CD4-positive, alpha-beta T cell treated with Interleukin-21 for 1 hour (primary cell): Measurements from ENCODE around the gene DOCK4.

Experiments
- DNase-seq: peaks from one replicate; pipeline ENCODE4 v3.0.0-alpha.2; 2020

The DOCK4 gene

DNA sequence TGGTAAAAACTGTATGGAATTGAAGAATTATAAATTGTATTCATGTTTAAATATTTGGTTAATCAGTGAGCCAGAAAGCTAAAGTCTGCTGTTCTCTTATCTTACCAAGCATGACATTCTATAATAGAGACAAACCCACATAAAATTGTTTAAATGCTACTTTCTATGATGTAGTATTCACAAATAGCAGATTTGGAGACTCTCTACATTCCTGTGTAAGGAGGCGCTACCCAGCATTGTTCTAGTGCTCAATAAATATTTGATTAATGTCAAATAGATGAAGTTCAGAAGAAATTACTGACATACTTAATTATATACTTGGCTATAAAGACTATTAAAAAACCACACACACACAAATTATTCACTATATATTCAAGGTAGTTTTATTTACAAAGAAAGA is 49.8 kb downstream of the DOCK4 start:
- DNase-seq: no peak

DNA sequence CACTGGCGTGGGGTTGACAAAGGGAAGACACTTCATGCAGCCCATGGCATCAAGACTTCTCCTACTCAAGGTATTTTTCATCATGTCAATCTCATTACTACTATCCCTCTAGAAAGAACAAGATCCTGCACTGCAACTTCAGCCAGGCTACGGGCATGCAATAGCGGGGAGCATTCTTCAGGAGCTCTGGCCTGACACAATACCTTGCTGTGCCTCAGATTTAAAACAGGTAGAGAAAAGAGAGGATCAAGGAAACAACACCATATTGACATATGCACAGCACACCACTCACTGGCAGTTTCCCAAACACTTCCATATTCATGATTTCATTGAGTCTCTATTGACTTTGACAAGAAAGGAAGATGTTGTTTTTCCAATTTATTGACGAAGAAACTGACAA is 51.5 kb downstream of the DOCK4 start:
- DNase-seq: no peak

DNA sequence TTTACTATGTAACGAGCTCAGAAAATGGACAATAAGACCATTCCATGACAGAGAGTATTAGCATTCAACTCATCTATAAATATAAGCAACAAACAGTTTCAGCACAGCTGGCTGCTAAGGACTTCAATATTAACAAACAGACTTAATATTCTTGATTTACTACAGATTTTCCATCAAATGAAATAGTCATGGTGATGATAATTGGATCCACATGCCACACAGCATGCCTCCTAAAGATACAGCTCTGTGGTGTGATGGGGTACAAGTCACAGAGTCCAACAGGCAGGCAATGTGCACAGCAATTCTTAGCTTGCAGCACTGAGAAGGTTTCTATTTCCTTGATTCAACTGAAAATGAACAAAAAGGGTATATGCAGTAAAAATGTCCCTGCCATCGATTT is 54.0 kb downstream of the DOCK4 start:
- no peak for DNase-seq

DNA sequence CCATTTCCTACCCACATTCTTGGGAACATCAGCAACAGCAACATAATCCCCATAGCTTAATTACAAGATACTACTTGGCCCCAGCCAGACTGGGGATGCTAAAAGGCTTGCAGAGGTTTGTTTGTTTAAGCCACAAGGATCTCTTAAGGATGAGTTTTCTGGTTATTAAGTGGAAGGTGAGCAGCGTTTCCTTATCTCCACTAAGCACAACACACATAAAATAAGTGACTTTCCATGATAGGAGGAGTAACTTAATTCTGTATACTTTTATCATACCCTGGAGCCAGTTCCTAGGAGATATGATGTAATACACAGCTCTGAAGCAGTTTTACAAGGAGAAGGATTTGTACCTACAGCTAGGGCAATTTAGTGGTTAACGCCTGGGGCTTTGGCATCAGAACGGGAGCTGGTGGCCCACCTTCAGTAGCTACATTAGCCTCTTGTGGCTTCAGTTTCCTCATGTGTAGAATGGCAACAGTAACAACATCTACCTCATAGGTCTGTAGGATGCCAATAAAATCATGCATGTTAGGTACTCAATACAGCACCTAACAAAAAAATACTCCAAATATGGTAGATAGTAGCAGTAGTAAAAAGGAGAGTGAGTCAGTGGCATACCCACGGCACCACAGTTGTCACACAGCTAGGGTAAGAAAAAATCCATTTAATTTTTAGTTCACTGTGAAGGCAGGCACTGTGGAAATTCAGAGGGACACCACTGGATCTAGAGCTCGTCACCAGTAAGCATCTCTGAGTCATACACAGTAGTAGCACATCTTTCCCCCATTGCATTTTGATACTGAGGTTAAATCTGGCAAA is 55.2 kb downstream of the DOCK4 start:
- DNase-seq: no peak

DNA sequence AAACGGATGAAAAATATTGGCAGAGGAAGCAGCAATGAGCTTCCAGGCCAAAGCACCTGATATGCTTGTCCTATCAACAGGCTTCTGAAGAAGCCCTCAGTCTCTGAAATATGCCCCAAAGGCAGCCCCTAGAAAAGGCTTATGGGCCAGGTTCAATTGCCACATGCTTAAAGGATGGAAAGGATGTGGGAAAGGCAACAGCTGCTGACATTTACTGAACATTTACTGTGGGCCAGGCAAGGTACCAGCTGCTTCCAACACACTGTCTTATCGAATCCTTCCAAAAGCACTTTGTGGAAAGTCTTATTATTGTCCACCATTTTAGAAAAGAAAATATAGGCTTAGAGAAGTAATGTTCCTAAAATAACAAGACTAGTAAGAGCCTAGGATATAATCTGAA is 56.5 kb downstream of the DOCK4 start:
- DNase-seq: no peak

DNA sequence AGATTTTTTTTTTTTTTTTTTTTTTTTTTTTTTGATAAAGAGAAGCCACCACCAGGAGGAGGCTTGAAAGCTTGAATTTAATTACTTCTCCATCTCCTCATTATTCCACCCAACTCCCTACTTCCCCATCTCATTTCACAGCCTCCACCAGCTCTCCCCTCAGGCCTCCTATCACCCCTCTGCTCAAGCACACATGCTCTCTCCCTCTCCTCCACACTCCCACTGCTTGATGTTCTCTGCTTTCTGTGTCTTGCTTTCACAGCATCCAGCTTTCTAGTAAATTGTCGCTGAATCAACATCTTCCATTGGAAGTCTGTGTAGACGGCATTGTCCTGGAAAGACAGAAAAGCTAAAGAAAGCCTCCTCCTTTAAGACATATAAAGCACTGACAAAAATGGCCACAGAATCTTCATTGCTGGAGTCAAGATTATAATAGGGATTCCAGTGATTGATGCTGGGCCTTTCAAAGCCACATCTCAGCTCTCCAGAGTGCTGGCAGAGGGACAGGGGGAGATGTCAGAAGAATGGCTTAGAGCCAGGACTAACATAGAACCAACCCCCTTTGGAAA is 58.3 kb downstream of the DOCK4 start:
- DNase-seq: no peak

DNA sequence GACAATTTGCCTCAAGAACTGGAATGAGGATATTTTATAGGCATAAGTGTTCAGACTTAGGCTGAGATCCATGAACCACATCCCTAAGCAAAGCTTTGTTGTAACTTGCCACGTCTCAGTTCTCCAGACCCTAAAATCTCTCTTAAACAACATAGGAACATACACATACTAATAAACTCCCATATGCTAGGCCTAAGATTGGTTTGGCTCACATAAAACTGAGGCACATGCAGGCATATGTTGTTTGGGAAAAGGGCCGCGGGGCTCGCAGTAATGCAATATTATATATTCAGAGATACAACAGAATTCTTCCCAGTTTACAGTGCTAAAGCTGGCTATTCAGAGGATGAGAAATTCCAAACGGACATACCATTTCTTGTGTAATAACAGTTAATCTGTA is 61.0 kb downstream of the DOCK4 start:
- DNase-seq: no peak

DNA sequence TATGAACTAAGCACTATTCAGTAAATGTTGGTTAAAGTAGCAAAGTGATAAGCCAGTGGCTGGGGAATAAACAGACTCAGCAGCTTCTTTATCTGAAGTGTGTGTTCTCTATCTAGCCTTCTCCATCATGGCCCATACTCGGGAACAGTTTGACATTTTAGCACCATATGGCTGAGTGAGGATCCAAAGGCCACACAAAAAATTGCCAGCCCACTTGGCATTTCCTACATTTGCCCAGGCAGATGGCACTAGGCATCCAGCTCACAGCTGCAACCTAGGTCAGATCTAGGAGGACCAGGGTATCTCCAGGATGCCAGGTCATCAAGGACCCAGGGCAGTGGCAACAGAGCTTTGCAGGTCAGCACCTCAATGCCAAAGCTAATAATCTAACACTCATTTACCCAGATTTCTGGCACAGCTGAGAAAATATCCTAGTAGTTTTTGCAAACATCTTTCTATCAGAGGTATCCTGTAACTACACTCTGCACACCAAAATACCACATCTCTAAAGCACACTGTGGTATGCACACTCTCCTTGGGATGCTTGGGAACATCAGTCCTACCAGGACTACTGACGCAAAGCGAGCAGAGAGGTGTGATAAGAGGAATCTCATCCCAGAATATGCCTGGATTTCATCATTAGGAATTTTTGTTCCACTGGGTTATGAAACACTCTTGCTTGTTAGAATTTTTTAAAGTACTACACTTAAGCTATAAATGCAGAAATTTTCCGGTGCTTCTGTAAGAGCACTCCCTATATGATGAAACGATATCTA is 61.7 kb downstream of the DOCK4 start:
- DNase-seq: no peak

DNA sequence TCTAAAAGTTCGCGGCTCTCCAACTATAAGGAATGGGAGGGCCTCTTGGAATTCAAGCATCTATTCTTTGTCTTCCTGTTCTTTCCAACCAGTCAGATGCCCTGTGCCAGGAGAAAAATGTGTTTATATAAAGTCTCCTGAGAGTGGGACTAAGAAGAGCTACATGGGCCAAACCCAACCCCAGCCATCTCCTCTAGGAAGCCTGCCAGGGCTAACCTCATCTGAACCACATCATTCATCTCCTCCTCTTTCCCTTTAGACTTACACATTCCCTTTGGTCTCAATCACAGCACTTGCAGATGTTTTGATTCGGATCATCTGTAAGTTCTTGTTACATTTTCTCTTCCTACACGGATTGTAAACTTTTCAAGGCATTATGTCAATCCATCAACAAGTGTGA is 62.6 kb downstream of the DOCK4 start:
- DNase-seq: no peak

DNA sequence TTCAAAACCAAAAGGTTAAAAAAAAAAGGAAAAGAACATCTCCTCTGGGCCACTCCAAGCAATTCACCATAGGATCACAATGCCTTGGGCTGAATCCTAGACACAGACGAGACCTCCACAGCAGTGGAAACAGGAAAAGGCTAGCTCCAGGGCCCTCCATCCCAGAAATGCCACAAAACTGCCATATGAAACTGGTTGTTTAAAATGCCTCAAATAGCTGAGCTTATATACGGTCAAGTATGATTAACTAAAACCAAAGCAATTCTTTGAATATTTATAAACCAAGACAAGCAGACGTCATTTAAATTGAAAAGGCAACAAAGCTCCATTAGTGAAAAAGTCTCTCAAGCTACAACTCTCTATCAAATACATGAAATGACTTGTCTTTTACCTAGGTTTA is 63.1 kb downstream of the DOCK4 start:
- DNase-seq: no peak

DNA sequence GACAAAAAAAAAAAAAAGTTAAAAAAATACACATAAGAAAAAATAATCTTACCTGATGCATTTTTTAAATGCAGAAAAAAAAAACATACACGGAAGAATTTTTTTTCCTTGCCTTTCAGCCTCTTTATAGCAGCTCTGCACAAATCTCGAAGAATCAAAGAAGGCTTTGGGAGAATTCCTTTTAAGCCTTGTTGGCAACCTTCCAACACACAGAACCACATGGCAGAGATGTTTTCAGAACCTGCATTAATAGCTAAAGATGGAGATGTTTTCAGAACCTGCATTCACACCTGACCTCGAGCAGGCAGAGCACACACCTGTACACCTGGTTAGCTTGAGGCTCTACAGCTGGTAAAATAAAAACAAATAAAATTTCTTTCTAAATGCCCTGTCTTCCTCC is 65.6 kb downstream of the DOCK4 start:
- no peak for DNase-seq

DNA sequence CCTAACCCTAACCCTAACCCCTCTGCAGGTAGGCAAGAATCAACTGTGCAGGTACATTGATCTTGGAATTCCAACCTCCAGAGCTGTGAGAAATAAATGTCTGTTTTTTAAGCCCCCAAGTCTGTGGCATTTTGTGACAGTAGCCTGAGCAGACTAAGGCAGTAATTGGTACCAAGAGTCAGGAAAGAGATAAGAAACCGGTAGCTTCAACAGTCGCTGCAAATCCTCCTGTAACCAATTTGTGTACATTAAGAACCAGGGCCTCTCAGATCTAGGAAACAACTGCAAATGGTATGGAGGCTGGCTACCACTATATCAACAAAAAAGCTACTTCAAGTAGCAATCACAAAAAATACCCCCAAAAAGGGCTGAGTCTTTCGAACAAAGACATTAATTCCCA is 67.3 kb downstream of the DOCK4 start:
- DNase-seq: no peak

DNA sequence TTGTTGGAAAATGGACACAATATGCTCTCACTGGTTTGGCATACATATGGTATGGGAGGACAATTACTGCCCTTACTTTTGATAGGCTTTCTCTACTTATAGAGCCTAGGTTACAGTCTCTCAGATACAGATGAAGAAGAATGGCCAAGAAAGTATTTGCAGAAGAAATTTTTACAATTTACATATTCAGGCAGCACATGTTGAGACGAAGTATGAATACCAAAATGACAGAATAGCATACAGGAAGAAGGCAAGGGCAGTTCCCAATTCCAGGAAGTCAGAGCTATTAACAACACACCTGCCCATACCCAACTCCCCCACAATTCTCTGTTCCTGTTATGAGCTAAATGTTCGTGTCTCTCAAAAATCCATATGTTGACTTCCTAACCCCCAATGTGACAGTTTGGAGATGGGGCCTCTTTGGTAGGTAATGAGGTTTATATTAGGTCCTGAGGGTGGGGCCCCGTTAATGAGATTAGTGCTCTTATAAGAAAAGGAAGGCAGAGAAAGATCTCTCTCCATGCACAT is 67.8 kb downstream of the DOCK4 start:
- DNase-seq: no peak

DNA sequence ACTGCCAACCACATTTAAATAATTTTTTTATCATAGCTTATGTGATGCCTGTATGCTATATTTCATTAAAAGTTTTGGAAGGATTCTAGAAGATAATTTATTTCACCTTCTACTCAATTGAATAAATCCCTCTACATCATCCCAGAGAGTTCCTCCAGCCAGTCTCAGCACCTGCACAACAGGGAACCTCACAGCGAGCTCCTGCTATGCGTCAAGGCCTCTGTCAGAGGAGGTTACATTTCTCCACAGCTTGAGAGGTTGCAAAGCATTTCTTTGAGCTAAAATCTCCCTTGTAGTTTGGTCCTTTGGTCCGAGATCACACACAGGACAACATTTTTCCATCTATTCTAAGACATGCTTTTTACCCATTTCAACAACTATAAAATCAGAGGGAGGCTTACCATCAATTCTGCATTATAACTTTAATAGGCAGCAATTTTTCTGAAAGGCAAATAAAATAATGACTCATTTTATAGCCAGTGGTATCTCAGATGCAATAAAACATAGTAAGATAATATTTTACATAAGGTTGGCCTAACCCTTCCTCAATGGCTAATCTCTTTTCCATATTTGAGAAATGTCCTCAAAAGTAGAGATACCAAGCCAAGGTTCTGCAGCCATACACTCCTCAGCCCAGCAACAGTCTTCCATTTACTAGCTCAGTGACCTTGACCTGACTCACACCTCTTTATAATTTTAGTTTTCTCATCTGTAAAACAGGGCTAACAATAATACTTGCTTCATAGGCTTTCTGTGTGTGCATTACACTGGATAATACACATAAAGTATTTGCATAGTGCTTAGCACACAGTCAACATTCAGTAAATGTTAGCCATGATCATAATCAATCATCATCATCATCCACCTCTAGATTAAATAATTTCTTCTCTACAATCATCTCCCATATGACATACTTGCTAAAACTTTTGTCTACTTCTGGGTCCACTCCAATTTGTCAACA is 68.8 kb downstream of the DOCK4 start:
- DNase-seq: no peak

DNA sequence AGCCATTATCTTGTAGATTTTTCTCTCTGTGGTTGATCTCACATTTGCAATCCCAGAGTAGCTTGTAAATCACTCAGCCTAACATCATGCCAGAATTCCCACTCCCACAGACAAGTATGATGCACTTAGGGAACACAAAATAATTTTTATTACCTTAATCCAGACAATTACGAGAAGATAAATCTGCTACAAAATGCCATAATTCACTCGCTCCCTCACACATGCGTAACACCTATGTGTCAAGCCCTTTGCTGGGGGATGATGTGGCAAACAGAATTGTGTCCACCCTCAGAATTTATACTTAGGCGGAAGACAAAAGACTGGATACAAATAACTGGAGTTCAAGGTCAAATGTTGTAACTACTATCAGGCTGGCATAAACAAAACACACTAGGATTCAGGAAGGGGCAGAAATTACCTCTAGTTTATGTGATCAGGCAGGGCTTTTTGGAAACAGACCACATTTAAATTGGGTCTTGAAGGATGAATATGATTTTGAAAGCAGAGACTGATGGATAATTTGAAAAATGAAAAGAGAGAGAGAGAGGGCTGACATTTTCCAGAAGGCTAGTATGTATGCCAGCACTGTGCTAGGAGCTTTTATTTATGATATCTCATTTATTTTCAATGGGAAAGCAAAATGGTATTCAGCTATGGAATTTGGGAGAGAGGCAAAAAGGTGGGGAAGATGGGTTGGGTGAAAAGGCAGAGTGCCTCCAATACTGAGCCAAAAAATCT is 69.8 kb downstream of the DOCK4 start:
- DNase-seq: no peak

DNA sequence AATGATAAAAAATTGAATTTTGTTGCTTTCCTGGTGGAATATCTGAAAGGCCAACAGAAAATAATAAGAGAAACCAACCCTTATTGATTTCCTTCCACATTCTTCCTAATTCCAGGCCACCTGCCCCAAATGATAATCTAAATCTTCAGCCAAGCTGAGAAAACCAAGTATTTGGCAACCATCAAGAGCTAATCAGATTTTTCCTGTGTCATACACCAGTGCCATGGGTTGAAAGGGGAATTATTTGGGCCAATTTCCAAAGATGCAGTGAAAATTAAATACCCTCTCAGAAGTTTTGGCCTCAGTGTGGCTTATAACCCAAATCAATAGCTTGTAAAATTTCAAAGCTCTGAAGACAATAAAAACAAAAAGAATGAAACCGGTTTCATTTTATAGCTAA is 70.4 kb downstream of the DOCK4 start:
- DNase-seq: no peak

DNA sequence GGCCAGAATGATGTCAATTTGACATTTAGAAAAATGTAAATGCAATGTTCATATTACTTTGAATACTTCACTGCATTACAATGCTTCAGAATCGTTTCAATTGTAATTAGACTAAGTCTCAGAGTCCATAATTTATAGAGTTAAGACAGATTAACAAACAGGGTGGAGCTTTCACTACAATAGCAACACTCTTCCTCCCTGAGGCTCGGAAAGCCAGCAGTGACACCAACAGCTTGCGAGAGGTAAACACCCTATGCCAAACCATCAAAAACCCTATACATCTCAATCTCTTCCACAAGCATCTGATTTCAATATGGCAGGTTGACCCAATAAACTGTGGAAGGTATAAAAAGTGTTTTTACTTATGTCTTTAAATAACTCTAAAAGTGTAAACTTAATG is 72.2 kb downstream of the DOCK4 start:
- no peak for DNase-seq

DNA sequence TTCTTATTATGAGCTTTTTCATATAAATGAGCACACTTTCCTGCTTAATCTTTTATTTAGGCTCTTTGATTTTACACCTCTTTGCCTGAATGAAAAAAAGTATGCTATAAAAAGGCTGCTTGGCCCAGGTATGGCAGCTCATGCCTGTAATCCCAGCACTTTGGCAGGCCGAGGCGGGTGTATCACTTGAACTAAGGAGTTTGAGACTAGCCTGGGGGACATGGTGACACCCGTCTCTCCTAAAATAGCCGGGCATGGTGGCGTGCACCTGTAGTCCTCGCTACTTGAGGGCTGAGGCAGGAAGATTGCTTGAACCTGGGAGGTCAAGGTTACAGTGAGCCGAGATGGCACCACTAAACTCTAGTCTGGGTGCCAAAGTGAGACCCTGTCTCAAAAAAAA is 72.9 kb downstream of the DOCK4 start:
- DNase-seq: no peak

DNA sequence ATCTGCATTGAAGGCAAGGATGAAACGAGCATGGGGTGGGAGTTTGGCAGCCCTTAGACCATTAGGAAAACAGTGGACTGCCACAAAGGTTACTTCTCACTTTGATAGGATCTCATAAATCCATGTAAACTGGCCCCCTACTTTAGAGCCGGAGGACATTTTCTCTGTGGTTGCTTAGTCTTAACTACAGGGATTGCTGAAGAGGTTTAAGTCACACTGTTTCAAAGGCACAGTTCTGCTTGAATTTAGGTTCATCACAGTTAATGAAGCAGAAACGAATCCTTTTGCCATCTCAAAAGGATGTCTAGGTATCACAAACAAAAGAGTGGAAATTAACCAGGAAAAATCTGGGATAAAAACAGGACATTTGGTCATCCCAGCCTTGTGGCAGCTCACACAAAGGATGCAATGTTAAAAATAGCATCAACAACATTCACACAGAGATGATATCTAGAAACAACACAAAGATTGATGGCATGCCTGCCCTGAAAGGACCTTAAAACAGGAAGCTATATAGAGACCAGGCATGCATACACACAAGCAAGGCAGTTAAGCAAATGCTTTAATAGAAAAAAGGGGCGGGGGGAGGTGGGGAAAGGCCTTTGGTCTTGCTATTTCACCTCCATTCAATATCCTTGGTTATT is 74.0 kb downstream of the DOCK4 start:
- DNase-seq: no peak

DNA sequence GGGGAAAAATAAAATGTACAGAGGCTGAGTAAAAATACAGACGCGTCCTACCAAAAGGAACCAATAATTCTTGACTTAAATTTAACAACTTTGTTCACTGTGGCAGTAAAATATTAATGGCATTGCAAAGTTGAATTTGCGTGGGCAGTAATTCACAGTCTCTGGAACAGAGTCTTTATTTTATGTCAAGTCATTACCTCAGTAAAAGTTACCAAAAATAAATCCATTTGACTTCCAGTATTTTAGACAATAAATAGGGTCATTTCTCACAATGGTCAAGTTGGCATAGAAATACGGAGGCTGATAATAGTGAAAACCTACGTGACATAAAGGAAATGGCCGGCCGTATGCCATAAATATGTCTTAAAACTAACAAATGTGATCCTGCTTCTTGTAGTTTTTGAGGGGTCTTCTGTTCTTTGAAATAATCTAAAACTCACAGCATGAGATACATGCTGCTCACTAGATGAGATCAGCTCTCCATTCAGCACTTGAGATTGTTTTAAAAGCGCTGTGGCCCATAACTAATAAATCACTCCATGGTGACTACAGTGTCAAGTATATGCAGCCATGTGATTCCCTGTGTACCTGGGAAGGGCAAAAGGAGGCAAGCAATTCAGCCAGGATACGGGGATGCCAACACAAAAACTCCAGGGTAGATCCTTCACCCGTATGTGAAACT is 75.3 kb downstream of the DOCK4 start:
- no peak for DNase-seq
